HT-29 (cell line): ENCODE data around the gene NGEF. TPM values are rescaled to one million over a fixed set of nuclear protein-coding genes. Genes with fewer than 3 reads are reported as not detected.

Source experiments
- DNase-seq: peaks from one replicate; pipeline ENCODE4 v3.0.0-alpha.2; 2015; ENCODE audit warnings: low spot score
- total RNA-seq: library from RNA; depleted of rRNA; stranded (reverse); fragments of >200 nt; shearing (Covaris generic); gene quantifications from 2 replicates; pipeline ENCODE4 v1.2.3, GENCODE V29; 2014

NGEF gene
- total RNA-seq, 1 experiment from 2014 or later, result 13.5 TPM

DNA sequence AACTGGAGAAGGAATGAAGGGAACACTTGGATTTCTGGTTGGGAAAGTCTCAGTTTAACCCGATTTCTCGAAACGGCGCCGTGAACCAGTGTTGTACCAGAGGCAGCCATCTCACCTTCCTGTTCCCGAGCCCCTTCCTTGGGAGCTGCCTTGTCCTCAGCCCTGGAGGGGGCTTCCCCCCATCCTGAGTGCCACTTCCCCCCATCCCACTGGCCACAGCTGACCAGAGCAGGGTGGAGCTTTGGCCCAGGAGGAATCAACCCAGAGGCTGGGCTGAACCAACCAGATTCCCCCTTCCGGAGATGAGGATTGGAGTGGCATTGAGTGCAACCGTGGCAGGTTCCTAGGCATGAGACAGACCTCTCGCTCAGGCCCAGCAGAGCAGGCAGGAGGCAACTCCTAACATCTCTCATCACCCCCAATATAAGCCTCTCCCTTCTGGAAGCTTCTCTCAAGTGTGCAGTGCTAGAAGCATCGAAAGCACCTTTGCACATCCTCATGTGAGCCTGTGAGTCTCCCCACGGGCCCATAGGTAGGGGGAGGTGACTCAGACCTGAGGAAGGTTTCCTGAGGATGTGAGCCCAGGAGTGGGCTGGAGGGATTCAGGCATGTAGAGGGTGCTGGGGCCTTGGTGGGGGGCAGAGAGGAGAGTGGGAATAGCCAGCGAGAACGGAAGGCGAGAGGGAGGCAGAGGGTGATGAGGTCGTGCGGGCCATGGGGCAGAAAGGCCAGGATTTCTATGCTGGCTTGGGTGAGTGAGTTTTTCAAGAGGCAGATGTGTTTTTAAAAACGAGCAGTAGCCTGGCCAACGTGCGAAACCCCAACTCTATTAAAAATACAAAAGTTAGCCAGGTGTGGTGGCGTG lies 11.9 kb downstream of the NGEF start:
- no peak for DNase-seq

DNA sequence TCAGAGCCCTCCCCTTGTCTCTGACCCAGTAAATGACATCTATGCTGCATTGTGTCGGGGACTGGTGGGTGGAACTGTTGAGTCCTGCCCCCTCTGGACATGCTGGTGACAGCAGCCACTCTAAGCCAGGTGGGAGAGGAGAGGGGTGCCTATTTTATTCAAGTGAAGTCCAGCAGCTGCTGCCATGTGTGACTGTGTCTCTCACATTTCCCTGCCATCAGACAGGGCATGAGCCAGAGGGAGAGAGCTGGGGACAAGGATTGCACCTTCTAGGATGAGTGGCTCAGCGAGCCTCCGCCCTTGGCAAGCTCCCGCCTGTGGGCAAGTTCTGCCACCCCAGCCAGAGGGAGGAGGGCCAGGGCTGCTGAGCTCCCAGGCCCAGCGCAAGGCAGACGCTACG lies 13.7 kb downstream of the NGEF start:
- DNase-seq, result no peak

DNA sequence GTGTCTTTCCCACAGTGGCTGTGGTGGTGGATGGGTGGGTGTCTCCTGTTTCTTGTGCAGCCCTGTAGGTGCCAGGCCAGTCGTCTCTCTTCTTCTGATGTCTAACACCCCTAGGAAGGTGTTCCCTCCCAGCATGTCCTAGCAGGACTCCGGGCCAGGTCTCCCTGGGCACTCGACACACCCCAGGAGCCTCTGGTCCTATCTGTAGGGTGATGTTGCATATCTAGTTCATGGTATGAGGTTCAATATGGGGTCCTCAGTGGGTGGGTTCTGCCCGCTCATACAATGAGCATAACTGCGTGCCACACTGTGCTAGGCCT lies 14.4 kb downstream of the NGEF start:
- no peak for DNase-seq

DNA sequence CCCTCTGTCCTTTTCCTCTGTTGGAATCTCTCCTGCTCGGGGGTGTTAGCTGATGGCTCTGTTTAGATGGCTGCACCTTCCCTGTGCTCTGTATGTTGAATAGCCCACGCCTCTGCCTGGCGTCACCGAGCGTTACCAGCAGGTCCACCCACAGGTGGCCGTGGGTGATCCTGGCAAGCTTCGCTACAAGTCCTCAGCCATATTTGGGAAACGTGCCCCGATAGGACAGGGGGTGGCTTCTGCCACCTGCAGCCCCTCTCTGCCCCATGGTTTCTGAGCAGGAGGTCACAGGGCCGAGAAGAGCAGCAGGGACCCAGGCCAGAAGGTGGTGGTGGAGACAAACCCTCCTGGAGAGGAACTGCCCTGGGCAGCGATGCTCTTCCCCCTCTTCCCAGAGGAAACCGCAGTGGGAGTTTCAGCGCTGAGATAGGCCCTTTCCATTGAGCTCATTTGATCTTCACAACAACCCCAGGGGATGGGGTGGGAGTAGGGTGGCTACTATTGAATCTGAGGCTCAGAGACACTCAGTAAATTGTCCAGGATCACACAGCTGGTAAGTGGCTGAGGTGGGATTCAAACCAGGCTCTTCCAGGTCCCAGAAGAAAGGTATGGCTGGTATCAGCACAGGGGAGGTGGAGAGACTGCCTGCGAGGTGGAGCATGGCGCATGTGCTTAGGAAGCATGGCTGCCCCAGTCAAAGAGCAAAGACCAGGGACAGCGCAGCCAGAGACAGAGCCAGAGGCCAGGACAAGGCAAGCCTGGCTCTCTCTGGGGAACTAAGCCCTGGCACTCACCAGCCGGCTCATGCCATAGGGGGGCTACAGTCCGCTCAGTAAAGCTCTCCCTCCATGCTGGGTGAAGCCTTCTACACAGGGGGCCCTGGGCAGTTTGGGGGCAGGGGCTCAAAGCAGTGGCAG lies 15.0 kb downstream of the NGEF start:
- DNase-seq, result no peak

DNA sequence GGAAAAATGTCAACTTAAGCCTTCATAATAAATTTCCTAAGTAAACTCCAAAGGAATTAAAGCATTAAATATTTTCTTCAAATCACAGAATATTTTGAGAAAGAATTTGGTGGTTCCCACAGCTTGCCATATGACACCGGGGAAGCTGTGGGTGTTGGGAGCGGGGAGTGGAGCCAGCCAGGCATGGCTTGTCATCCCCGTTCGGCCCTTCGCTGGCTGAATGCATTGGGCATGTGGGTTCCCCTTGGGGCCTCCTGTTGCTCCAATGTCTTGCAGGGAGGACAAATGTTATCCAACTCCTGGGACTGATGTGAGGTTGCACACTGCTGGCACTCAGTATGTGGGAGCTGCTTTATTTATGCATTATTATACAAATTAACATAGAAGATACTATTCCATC lies 18.6 kb downstream of the NGEF start:
- DNase-seq, result no peak

DNA sequence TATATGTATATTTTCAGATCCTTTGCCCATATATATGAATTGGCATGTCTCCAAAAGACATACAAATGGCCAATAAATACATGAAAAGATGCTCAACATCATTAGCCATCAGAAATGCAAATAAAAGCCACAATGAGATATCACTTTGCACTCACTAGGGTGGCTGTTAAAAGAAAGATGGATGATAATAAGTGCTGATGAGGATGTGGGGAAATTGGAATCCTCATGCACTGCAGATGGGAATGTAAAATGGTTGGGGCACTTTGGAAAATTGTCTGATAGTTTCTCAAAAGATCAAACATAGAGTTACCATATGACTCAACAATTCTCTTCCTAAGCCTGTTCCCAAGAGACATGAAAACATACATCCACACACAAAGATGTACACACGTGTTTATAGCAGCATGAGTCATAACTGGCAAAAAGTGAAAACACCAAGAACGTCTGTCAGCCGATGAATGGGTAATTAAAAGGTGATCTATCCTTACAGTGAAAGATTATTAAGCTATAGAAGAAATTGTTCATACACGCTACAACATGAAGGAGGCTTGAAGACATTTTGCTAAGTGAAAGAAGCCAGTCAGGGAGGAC lies 19.7 kb downstream of the NGEF start:
- no peak for DNase-seq

DNA sequence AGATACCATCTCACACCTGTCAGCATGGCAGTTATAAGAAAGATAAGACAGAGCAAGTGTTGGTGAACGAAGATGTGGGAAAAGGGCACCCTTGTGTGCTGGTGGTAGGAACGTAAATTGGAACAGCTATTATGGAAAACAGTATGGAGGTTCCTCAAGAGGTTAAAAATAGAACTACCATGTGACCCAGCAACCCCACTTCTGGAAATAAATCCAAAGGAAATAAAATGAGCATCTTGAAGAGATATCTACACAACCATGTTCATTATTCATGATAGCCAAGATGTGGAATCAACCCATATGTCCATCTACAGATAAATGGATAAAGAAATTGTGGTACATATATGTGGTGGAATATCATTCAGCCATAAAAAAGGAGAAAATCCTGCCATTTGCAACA lies 26.9 kb downstream of the NGEF start:
- no peak for DNase-seq

DNA sequence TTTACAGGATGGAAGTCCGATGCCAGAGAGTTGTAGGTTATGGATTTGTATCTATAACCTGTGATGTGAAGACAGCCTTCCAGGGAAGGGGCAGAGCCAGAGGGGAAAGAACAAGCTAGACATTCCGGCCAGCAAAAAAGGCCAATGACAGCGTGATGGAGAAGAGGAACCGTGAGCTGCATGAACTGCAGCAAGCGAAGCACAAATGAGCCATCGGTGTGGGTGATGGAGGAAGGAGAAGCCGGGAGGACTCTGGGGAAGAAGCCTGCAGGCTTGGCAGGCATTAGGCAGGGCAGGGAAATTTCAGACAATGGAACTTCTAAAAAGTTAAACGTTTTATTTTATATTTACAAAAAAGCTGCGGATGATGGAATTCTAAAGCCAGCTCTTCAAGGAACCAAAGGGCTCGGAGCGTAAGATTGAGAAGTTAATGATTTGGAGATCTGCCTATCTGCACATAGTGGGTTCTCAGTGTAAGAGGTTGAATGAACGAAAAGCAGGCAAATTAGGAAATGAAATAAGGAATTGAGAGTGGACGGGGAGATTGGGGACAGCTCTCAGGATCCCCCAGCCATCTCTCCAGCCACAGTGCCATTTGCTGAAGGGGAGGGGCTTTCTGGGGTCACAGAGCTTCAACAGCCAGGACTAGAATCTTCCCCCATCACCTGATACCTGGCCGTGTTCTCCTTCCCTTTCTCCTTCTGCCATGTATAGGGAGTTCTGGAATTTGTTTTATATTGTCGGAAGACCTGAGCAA lies 28.4 kb downstream of the NGEF start:
- no peak for DNase-seq

DNA sequence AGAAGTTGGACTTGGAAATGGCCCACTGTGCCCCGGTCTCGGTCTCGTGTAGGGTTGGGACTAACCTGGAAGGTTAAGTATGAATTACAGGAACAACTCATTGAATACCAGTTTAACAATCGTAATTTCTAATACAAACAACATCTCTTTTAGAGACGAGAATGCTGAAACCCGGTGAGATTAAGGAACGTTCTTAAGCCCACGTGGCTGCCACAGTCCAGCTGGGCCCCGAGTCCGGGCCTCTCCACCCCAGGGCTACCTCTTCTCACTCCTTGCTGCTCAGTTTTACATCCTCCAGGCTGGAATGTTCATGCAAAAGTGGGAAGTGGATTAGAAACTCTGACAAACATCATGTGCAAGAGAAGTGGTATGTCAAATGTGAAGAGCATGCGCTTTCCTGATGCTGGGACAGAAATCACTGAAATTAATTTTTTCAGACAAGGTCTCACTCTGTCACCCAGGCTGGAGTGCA lies 29.4 kb downstream of the NGEF start:
- DNase-seq, result no peak

DNA sequence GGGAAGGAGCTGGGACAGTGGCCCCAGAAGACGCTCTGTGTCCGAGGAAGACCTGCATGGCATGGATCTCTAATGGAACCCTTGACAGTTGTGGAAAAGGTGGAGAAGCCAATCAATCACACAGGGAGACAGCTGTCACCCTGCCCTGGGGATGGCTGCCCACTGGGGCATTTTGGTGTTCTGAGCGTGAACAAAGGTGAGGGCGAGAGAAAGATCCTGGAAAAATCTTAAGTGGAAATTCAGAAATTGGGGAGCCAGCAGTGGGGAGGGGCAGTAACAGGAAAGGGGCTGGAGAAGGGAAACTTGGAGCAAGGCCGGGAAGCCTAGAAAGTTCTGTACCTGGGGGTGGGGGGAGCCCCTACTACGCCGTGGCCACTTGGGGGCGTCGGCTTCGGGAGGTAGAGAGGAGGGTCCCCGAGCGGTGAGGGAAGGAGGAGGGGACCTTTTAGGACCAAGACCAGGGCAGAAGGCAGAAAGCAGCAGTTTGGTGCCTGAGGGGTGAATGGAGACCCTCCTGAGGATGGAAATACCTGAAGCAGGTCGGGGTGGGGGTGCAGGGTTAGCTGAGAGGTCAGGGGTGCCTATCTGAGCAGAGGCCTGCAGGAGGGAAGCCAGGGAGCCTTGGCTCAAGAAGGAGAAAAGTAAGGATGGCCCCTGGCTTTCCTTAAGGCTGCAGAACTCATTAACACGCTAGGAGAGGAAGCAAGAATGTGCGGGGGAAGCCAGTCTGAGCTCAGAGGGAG lies 30.0 kb downstream of the NGEF start:
- no peak for DNase-seq

DNA sequence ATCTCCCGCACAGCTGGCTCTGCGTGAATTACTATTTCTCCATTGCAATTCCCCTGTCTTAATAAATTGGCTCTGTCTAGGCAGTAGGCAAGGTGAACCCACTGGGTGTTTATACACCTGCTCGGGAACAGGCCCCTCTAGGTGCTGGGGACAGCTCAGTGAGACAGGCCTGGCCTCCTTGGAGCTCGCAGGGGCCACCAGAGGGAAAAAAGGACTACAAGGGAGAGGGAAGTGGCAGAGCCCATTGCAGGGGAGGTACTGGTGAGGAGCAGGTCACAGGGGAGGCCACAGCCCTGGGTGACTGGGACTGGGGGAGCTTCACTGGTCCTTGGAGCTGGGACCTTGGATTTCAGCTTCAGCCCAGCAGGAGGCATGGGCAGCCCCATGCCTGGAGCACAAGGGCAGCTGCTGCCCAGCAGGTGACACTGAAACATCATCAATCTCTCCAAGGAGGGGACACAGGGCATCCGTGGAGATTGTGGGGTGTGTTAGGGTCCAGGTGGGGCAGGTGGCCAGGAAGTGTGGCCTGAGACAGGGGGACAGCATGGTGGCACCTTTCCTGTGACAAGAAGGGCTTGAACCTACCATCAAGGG lies 31.2 kb downstream of the NGEF start:
- peak; percentile 40 for DNase-seq

DNA sequence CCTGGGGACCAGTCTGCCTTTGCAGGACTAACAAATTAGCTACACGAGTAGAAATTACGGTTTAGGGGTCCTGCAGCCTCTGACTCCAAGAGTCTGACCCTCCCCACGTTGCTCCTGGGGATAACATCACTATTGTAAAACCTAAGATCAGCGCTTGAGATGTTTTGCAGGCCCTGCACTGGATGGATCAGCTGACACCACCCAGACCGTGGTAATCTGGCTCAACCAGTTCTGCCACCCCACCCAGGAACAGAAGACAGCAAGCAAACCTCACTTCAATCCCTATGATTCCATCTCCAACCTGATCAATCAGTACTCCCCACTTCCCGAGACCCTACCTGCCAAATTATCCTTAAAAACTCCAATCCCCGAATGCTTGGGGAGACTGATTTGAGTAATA lies 31.7 kb downstream of the NGEF start:
- DNase-seq, result peak; percentile 86

DNA sequence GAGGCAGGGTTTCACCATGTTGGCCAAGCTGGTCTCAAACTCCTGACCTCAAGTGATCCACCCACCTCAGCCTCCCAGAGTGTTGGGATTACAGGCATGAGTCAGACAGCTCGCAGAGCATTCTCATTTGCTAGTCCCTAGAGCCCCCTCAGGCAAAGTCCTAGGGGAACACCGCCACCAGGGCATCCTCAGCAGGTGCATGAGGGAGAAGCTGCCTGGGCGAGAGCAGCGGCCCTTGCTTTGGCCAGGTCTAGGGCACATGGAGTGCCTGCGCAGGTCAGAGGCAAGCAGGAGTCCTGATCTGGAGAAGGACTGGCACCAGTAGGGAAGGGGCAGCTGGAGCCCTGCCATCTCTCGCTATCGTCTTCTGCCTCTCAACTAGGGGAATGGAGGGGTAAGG lies 32.4 kb downstream of the NGEF start:
- no peak for DNase-seq

DNA sequence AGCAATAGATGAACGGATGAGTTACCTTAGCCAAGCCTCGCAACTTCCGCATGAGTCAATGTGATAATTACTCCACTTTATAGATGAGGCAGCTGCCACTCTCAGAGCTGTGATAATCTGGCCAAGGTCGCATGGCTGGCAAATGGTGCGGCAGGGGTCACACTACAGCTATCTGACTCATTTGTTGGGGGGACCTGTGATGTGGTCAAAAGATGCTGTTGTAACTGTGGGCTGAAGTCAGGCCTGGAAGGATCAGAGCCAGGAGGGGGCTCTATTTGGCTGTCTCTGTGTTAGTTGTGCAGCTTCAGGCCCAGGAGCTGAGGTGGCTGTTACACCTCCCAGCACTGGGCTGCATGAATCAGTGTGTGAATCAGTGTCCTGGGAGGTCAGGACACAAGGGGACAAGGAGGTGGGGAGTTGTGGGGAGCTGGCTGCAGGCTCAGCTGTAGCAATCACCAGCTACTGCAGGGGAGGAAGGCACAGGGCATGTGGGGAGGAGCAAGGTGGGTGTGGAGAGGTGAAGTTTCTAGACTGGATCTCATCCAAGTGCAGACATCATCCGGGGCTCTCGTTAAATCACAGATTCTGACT lies 33.1 kb downstream of the NGEF start:
- peak; percentile 56 for DNase-seq

DNA sequence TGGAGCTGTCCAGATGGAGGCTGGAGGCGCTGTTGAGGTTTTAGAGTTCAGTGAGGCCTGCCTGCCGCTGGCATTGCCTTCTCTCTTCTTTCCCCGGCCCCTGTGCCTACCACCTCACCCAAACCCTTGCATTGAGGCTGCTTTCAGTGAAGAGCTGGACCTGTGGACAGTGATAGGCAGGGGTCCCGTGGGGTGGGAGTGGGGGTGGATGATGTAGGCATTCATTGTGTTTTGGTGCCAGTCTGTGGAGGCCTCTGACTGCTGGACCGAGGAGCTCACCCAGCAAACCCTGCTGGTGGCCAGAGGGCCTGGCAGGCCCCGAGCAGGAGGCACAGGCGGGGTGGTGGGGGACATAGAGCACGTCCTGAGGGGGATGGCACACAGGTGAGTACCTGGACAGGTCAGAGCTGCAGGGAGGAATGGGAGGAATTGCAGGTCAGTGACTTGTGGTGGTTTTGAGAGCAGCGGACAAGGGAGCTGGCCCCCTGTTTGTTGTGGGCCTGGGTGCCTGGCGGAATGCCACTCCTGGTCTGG lies 35.6 kb downstream of the NGEF start:
- no peak for DNase-seq

DNA sequence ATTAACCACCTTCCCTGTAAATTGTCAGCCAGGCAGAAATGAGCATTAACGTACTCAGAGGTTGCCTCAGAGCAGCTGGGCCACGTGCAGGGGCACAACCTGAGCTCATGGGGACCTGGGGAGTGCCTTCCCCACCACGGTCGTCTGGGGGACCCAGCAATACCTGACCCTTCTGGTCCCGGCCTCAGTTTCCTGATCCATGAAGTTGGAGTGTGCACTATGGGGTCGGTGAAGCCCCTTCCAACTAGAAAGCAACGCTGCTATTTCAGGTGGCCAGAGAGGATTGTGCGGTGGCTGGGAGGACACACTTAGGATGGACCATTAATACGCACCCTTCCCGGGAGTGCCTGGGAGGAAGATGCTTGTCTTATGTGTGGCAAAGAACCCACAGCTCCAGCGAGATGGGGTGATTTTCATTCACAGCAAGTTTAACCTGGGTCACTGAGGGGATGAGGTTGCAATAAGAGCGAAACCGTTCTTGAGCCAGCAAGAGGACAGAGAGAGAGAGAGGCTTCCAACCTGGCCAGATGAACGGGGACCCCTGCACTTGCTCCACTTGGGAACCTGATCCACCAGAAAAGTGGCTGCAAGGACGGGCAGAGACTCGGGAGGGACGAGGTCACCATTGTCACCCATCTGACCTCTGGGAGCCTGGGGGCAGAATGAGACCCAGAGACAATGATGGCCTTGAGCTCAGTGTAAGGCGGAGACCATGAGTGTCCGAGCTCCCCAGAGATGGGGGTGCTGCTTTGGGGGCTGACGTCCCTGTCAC lies 36.2 kb downstream of the NGEF start:
- no peak for DNase-seq

DNA sequence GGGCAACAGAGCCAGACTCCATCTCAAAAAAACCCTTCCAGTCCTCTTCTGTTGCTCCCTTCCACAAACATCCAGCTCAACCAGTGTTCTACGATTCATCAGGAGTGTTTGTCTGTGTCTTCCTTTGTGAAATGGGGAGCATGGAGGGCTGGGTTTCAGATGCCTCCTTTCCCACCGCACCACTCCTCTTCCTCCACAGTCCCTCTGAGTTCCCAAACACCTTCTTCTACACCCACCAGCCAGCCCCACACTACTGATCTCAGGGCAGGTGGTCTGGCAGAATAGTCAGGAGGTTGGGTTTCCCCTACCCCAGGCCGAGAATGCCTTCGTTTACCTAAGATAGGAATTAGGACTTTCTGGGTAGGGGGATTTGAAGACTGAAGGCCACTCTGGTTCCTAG lies 36.9 kb downstream of the NGEF start:
- no peak for DNase-seq

DNA sequence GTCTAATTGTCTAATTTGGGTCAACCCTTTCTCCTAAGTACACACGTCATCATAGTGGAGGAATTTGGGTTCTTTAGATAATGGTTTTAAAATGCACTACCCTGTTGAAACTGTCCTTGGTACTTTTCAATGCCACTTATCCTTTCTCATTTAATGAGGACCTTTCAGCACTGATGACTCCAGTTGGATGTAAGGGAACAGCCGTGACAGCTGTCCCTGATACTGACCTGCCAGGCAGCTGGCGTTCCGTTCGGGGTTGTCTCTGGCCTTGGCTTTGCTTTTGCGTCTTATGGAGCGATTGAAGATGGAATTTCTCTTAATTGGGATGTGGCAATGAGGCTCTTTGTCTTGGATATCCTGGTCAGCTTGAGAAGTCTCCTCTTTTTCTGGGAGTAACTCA lies 38.7 kb downstream of the NGEF start:
- no peak for DNase-seq

DNA sequence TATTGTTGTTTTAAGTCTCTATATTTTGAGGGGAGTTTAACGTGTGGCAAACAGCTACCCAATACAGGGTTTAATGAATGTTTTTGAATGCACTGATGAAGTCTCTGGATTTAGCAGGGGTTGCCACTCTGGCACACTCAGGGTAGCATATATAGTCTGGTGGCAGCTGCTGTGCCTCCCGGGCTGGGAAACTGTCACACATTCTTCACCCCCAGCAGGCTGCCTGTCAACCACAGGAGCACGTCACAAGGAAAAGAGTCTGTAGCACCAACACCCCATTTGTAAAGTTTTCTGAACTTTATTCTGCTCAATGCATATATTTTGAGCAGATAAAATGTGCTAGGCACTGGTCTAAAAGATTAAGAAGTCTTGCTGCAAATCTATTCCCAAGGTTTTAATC lies 39.3 kb downstream of the NGEF start:
- no peak for DNase-seq
